Psoas muscle (tissue), 8 donors: ENCODE data around the gene EEF1AKMT4. TPM values are rescaled to one million over a fixed set of nuclear protein-coding genes. Genes with fewer than 3 reads are reported as not detected.

Experiments
- ATAC-seq, 4 donors: fragments of 200-7000 bp; cut with Tn5 transposase; one replicate each; pipeline ENCODE4 v1.9.1; 2020; ENCODE audit warnings: moderate library complexity in 3 of 4, mild to moderate bottlenecking in 2 of 4
- DNase-seq, 2 donors: peaks; one replicate each; pipeline ENCODE4 v3.0.0-alpha.2; 2020
- H3K27ac ChIP-seq: fragments of 200-600 bp; one replicate; pipeline ENCODE4 v1.8.0; 2022
- H3K27me3 ChIP-seq, 3 donors: fragments of 200-600 bp in 1 of 3; one replicate each; pipeline versions ENCODE4 v1.6.1 to v1.8.0; 2013 to 2022; ENCODE audit warnings: low read length in 2 of 3, mild to moderate bottlenecking in 2 of 3, moderate library complexity in 1 of 3; ENCODE audit not compliant: insufficient read depth in 3 of 3
- H3K36me3 ChIP-seq, 2 donors: fragments of 200-600 bp in 1 of 2; one replicate each; pipeline versions ENCODE4 v1.6.1 to v1.8.0; 2013 to 2022; ENCODE audit warnings: low read depth in 1 of 2, mild to moderate bottlenecking in 1 of 2, moderate library complexity in 1 of 2; ENCODE audit not compliant: insufficient read depth in 1 of 2
- H3K4me1 ChIP-seq: fragments of 200-600 bp; one replicate; pipeline ENCODE4 v1.8.0; 2022
- H3K4me3 ChIP-seq: fragments of 200-600 bp; one replicate; pipeline ENCODE4 v1.8.0; 2022; ENCODE audit warnings: mild to moderate bottlenecking
- H3K9me3 ChIP-seq: fragments of 200-600 bp; one replicate; pipeline ENCODE4 v1.8.0; 2022
- WGBS, 3 donors: extraction: QIAGEN DNeasy Blood & Tissue Kit; methylation state at CpG; one replicate each; pipeline versions ENCODE4 v1.1.6 to v1.1.7; 2013; 5-methylcytosine and 5-hydroxymethylcytosine counted together
- intact Hi-C, 2 donors: fragments of 100-400 bp; cut with DNase I; formaldehyde crosslinking; loops; one replicate each; pipeline versions ENCODE4 v1.11.0 to v1.14.2; 2022
- polyA plus RNA-seq, 3 donors: library from polyadenylated mRNA; stranded (reverse); fragments of 200-250 nt; gene quantifications; one replicate each; pipeline ENCODE4 v1.2.3, GENCODE V29; 2013
- total RNA-seq, 4 donors: library from RNA; stranded (reverse); fragmentation: NEBNext Ultra II Directional in 2 of 4; extraction: Animal tissue kit (Norgen Biotek cat#: 25700) in 2 of 4; gene quantifications; one replicate each; pipeline versions ENCODE4 v1.2.1 to v1.2.4, GENCODE V29; 2021 to 2023
- TF ChIP-seq, protein P1 (sequence below): fragments of 200-600 bp; IDR thresholded peaks from one replicate; pipeline ENCODE4 v1.8.0; 2022; ENCODE audit warnings: antibody characterized with exemption
- donor health status: healthy with polysubstance abuse.
- donor health status: DM: no; HTN: no; CAD: no; lungs with moderate emphysema.
- donor health status: Bipolar disorder and iron deficiency.
- donor health status: healthy.
- donor health status: DM: yes; HTN: yes; CAD: no.
- donor health status: DM: no; HTN: no; CAD: no.
- donor health status: DM: no; HTN: no; CAD: no.
- donor health status: DM: yes; HTN: yes; CAD: no.

The EEF1AKMT4 gene
- total and polyA plus RNA-seq, 7 donors, result 1.8 to 25.5 (median 8.2) TPM

DNA sequence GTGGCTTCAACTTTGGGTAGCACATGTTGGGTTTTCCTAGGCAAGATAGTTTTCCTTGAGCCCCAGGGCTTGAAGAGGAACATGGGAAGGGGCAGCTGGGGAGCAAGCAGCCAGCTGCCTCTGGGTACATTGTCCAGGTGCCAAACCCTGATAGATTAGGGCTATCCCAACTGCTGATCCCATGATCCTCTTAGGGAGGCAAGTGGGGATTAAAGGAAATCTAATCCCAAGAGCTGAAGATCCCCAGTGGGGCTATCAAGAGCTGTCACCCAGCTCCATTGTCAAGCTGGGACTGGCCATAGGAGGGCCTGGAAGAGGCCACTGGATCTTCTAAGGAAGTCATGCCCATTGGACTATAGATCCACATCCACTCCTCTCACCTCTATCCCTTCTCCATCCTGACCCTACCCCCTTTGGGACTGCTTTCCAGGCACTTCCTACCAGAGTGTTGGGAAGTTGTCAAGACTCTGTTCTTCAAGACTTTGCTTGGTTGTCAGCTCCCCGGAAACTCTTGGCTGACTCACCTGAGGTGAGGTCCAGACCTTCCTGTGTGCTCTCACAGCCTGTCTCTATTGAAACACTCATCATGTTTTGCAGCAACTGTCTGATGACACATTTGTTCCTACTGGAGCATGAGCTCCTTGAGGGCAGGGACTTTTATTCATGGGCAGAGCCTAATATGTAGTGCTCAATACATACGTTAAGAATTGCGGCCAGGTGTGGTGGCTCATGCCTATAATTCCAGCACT lies 6.0 kb downstream of the EEF1AKMT4 start:
- TF ChIP-seq, protein P1, sequence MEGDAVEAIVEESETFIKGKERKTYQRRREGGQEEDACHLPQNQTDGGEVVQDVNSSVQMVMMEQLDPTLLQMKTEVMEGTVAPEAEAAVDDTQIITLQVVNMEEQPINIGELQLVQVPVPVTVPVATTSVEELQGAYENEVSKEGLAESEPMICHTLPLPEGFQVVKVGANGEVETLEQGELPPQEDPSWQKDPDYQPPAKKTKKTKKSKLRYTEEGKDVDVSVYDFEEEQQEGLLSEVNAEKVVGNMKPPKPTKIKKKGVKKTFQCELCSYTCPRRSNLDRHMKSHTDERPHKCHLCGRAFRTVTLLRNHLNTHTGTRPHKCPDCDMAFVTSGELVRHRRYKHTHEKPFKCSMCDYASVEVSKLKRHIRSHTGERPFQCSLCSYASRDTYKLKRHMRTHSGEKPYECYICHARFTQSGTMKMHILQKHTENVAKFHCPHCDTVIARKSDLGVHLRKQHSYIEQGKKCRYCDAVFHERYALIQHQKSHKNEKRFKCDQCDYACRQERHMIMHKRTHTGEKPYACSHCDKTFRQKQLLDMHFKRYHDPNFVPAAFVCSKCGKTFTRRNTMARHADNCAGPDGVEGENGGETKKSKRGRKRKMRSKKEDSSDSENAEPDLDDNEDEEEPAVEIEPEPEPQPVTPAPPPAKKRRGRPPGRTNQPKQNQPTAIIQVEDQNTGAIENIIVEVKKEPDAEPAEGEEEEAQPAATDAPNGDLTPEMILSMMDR, result no peak
- Histone ChIP-seq H3K27me3 (peaks cover 0 to 20% (median 6%) of the 10 kb centered on the region in 3 donors), H3K9me3 (no peaks in the 10 kb centered on the region), H3K4me1 (peaks cover 4% of the 10 kb centered on the region), H3K27ac (no peak overlapping the region), H3K36me3 (no peaks in the 10 kb centered on the region), H3K4me3 (no peak overlapping the region)
- DNase-seq (no peak), ATAC-seq (no peak)
- intact Hi-C loops, result loop anchor here in 1 of 2 donors (10.0 kb wide), 1 partner anchor 361 kb away; no protein-coding TSS in a partner anchor
- WGBS, 3 donors, result 91 to 97% (median 95%) methylated on average over 3 of the region's 3 CpGs

DNA sequence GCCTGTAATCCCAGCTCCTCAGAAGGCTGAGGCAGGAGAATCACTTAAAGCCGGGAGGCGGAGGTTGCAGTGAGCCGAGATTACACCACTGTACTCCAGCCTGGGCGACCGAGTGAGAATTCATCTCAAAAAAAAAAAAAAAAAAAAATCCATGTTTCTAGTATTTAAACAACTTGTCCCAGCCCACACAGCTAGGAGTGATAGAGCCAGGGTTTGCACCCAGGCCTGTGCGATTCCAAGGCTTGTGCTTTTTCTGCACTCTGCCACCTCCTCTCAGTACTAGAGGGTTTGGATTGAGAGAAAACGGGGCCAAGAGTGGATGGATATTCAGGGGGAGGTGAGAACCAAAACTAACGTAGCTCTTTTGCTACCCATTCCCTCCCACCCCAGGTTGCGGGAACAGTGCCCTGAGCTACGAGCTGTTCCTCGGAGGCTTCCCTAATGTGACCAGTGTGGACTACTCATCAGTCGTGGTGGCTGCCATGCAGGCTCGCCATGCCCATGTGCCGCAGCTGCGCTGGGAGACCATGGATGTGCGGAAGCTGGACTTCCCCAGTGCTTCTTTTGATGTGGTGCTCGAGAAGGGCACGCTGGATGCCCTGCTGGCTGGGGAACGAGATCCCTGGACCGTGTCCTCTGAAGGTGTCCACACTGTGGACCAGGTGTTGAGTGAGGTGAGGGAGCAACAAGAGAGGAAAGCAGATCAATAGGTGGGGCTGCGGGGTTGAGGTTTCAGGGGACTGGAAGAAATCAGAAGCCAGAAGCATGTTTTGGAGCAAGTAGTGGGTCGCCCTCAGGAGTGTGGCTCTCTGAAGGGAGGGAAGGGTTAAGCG lies 7.8 kb downstream of the EEF1AKMT4 start:
- DNase-seq, result no peak
- Histone ChIP-seq H3K36me3 (no peaks in the 10 kb centered on the region), H3K4me3 (no peak overlapping the region), H3K9me3 (no peaks in the 10 kb centered on the region), H3K27ac (no peak overlapping the region), H3K4me1 (peaks cover 11% of the 10 kb centered on the region), H3K27me3 (peaks cover 0 to 37% (median 9%) of the 10 kb centered on the region in 3 donors)
- TF ChIP-seq, protein P1, result no peak
- WGBS, 3 donors, result 90 to 93% (median 91%) methylated on average over 23 of the region's 23 CpGs
- intact Hi-C loops, result loop anchor here in 1 of 2 donors (10.0 kb wide), 1 partner anchor 362 kb away; no protein-coding TSS in a partner anchor
- no peak for ATAC-seq

DNA sequence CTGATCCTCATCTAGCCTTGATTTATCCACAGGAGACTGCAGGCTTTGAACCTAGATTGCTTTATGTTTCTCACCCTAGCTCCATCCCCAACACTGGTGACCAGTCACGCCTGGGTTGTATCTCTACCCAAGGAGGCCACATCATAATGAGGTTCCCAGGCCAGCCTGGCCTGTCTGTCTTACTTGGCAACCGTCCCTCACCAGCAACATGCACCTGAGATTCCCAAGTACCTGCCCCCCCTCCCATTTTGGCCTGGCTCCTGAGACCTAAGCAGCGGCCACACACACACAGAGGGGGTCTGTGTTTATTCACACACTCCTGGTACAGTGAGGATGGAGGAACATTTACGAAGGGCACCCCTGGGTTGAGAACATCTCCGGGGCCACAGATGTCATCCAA lies 9.5 kb downstream of the EEF1AKMT4 start:
- Histone ChIP-seq H3K27ac (no peak overlapping the region), H3K4me1 (peaks cover 18% of the 10 kb centered on the region), H3K4me3 (no peak overlapping the region), H3K27me3 (peaks cover 0 to 53% (median 9%) of the 10 kb centered on the region in 3 donors), H3K36me3 (no peaks in the 10 kb centered on the region), H3K9me3 (no peaks in the 10 kb centered on the region)
- intact Hi-C loops, result loop anchor here in 1 of 2 donors (10.0 kb wide), 1 partner anchor 364 kb away; no protein-coding TSS in a partner anchor
- DNase-seq (no peak), ATAC-seq (no peak)
- WGBS, 3 donors, result 86 to 91% (median 88%) methylated on average over 5 of the region's 5 CpGs
- TF ChIP-seq, protein P1, result no peak

DNA sequence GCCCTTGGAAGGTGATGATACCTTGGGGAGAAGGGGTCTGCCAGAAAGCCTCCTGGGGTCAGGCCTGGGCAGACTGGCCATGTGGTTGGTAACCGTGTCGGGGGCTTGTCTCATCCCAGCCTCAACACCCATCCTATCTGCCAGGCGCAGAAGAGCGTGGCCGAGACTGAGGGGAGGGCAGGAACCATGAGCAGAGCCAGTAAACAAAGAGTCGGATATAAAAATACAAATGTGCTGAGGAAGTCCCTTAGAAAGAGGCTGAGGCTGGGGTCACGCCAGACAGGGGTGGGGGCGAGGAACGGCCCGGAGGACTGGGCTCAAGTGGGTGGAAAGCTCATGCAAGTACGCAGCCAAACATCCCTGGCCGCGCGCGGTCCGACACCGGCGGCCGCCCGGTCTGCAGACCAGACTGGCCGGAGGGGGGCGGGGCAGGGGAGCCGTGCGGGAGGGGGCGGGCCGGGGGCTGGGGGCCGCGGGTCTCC lies 10.0 kb downstream of the EEF1AKMT4 start:
- Histone ChIP-seq H3K9me3 (no peaks in the 10 kb centered on the region), H3K4me1 (peaks cover 18% of the 10 kb centered on the region), H3K27me3 (peaks cover 0 to 58% (median 10%) of the 10 kb centered on the region in 3 donors), H3K4me3 (peak overlapping the region; percentile 28), H3K27ac (no peak overlapping the region), H3K36me3 (no peaks in the 10 kb centered on the region)
- intact Hi-C loops, result loop anchor here in 1 of 2 donors (10.0 kb wide), 1 partner anchor 365 kb away; no protein-coding TSS in a partner anchor
- 12 to 23% (median 16%) methylated on average over 11 to 28 of the region's 28 CpGs for WGBS, 3 donors
- DNase-seq (no peak), ATAC-seq (peak in 1 of 4 donors; percentile 31)
- TF ChIP-seq, protein P1, result no peak
